Glutamatergic neuron (in vitro differentiated cells): ENCODE measurements around the gene CHRNA7. TPM values are rescaled to one million over a fixed set of nuclear protein-coding genes. Genes with fewer than 3 reads are reported as not detected.

Experiments used
- DNase-seq: peaks from one replicate; pipeline ENCODE4 v3.0.0; 2022
- H3K27ac Mint-ChIP-seq: one replicate; pipeline ENCODE4 v1.8.0; 2020; ENCODE audit warnings: mild to moderate bottlenecking, mixed read lengths, inconsistent platforms; ENCODE audit not compliant: unreplicated experiment
- H3K27me3 Mint-ChIP-seq: one replicate; pipeline ENCODE4 v1.8.0; 2020; ENCODE audit warnings: mild to moderate bottlenecking, moderate library complexity, mixed read lengths, inconsistent platforms; ENCODE audit not compliant: unreplicated experiment
- H3K36me3 Mint-ChIP-seq: one replicate; pipeline ENCODE4 v1.8.0; 2020; ENCODE audit warnings: mild to moderate bottlenecking, mixed read lengths, inconsistent platforms; ENCODE audit not compliant: unreplicated experiment
- H3K4me1 Mint-ChIP-seq: one replicate; pipeline ENCODE4 v1.8.0; 2020; ENCODE audit warnings: mild to moderate bottlenecking, low read depth, mixed read lengths, inconsistent platforms; ENCODE audit not compliant: unreplicated experiment
- H3K4me3 Mint-ChIP-seq: one replicate; pipeline ENCODE4 v1.8.0; 2020; ENCODE audit warnings: mild to moderate bottlenecking, mixed read lengths, inconsistent platforms; ENCODE audit not compliant: unreplicated experiment
- H3K9me3 Mint-ChIP-seq: one replicate; pipeline ENCODE4 v1.8.0; 2020; ENCODE audit warnings: mild to moderate bottlenecking, moderate library complexity, mixed read lengths, inconsistent platforms; ENCODE audit not compliant: unreplicated experiment
- total RNA-seq: library from RNA; stranded (reverse); fragmentation: NEBNext Ultra II Directional; extraction: Animal tissue kit (Norgen Biotek cat#: 25700); gene quantifications from one replicate; pipeline ENCODE4 v1.2.1, GENCODE V29; 2021; ENCODE audit not compliant: unreplicated experiment
- TF ChIP-seq, protein P1 (sequence below): fragments of 200-600 bp; sonication (generic); IDR thresholded peaks from one replicate; pipeline ENCODE4 v1.5.0; 2021; ENCODE audit not compliant: partially characterized antibody, unreplicated experiment

Gene CHRNA7
- total RNA-seq, 1 donor from 2014 or later: 19.1 TPM

DNA sequence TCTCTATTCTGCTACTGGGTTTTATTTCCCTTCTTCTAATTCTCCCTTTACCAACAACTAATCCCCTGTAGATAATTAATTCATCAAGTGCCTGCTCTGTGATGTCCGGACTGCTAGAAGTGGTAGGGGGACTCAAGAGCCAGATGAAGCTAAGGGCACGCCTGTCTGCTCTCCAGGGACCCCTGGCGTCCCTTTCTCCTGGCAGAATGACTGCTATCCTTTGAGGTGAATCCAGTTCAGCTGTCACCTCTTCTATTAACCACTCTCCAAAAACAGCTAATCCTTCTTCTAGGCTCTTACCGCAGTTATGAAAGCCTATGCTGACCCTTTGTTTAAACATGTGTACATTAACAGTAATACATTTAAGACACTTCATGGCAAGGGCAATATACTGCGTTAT lies 1.4 kb upstream of the CHRNA7 start:
- Mint-ChIP-seq H3K27ac (no peak overlapping the region), H3K4me1 (peaks cover 6% of the 10 kb centered on the region), H3K4me3 (peak overlapping the region; percentile 88), H3K36me3 (no peaks in the 10 kb centered on the region), H3K27me3 (peaks cover 9% of the 10 kb centered on the region), H3K9me3 (peaks cover 2% of the 10 kb centered on the region)
- TF ChIP-seq, protein P1, sequence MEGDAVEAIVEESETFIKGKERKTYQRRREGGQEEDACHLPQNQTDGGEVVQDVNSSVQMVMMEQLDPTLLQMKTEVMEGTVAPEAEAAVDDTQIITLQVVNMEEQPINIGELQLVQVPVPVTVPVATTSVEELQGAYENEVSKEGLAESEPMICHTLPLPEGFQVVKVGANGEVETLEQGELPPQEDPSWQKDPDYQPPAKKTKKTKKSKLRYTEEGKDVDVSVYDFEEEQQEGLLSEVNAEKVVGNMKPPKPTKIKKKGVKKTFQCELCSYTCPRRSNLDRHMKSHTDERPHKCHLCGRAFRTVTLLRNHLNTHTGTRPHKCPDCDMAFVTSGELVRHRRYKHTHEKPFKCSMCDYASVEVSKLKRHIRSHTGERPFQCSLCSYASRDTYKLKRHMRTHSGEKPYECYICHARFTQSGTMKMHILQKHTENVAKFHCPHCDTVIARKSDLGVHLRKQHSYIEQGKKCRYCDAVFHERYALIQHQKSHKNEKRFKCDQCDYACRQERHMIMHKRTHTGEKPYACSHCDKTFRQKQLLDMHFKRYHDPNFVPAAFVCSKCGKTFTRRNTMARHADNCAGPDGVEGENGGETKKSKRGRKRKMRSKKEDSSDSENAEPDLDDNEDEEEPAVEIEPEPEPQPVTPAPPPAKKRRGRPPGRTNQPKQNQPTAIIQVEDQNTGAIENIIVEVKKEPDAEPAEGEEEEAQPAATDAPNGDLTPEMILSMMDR: no peak
- DNase-seq: peak; percentile 48

GRCh38 chr15:32029409-32029861 lies 880 bp upstream of the CHRNA7 start:
- H3K4me3 Mint-ChIP-seq: peak overlapping the region; percentile 88
- DNase-seq: peak; percentile 65
- peaks cover 9% of the 10 kb centered on the region for H3K27me3 Mint-ChIP-seq
- no peaks in the 10 kb centered on the region for H3K36me3 Mint-ChIP-seq
- TF ChIP-seq, protein P1: peak; percentile 11
- peaks cover 2% of the 10 kb centered on the region for H3K9me3 Mint-ChIP-seq
- H3K27ac Mint-ChIP-seq: no peak overlapping the region
- H3K4me1 Mint-ChIP-seq: peaks cover 6% of the 10 kb centered on the region

DNA sequence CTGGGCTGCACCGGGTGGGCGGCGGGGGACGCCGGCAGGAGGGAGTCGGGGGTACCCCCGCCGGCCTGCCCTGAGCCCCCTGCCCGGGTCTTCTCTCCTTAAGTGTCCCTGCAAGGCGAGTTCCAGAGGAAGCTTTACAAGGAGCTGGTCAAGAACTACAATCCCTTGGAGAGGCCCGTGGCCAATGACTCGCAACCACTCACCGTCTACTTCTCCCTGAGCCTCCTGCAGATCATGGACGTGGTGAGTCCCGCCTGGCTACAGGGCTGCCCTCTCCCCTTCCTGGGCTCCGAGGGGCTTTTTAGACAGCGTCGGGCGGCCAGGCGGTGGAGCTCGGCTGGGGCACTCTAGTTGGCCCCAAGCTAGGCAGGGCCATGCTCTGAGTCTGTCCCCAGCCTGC lies 480 bp downstream of the CHRNA7 start:
- peak; percentile 28 for DNase-seq
- Mint-ChIP-seq H3K4me3 (peak overlapping the region; percentile 85), H3K36me3 (no peaks in the 10 kb centered on the region), H3K9me3 (peaks cover 2% of the 10 kb centered on the region), H3K27ac (peak overlapping the region; percentile 46), H3K4me1 (peaks cover 6% of the 10 kb centered on the region), H3K27me3 (peaks cover 9% of the 10 kb centered on the region)
- TF ChIP-seq, protein P1: no peak

- peaks cover 9% of the 10 kb centered on the region for H3K27me3 Mint-ChIP-seq
- no peak for DNase-seq
- H3K9me3 Mint-ChIP-seq: peaks cover 2% of the 10 kb centered on the region
- H3K36me3 Mint-ChIP-seq: no peaks in the 10 kb centered on the region
- no peak overlapping the region for H3K4me3 Mint-ChIP-seq
- peaks cover 6% of the 10 kb centered on the region for H3K4me1 Mint-ChIP-seq
- TF ChIP-seq, protein P1: no peak
- no peak overlapping the region for H3K27ac Mint-ChIP-seq
Observed at GRCh38 chr15:32033186-32033890, 3.0 kb downstream of the CHRNA7 start.

- Mint-ChIP-seq H3K4me3 (no peak overlapping the region), H3K27me3 (peaks cover 9% of the 10 kb centered on the region), H3K27ac (no peak overlapping the region), H3K36me3 (no peaks in the 10 kb centered on the region), H3K4me1 (peaks cover 2% of the 10 kb centered on the region), H3K9me3 (peaks cover 2% of the 10 kb centered on the region)
- DNase-seq: no peak
- TF ChIP-seq, protein P1: no peak
Observed at GRCh38 chr15:32034106-32034505, 3.8 kb downstream of the CHRNA7 start.
